ENCODE results near the gene PSKH1. TPM values are rescaled to one million over a fixed set of nuclear protein-coding genes. Genes with fewer than 3 reads are reported as not detected.
"Not testable (repeated sequence)": the region's sequence is repeated elsewhere in the genome, so short reads cannot be mapped to it uniquely, and the experiment has no call there.

PSKH1 gene
- total and polyA plus RNA-seq, 10 of the 15 experiments (the other 5 are each of a cell fraction or from before 2014, with no cell fraction given): 0.63 to 20.4 (median 7.8) TPM

- TF ChIP-seq ETV6 (conservative IDR thresholded peaks at IDR 0.05 in 1 of 2, IDR thresholded peaks at IDR 0.05 in 1 of 2; ENCODE audit: borderline replicate concordance in 1 of 2, low read depth in 1 of 2): no peak
- TF ChIP-seq E2F8 (IDR thresholded peaks at IDR 0.05; ENCODE audit: low read depth, partially characterized antibody): no peak
- TF ChIP-seq IRF5 (IDR thresholded peaks at IDR 0.05; ENCODE audit: borderline replicate concordance): no peak
- TF ChIP-seq ZSCAN29 (IDR thresholded peaks at IDR 0.05): no peak
- no peak for TF ChIP-seq POLR2A (IDR thresholded peaks at IDR 0.05; ENCODE audit: low read depth, low read length)
These were observed 30.2 kb upstream of the PSKH1 start (continued) for GRCh38 chr16:67862623-67863583.

DNA sequence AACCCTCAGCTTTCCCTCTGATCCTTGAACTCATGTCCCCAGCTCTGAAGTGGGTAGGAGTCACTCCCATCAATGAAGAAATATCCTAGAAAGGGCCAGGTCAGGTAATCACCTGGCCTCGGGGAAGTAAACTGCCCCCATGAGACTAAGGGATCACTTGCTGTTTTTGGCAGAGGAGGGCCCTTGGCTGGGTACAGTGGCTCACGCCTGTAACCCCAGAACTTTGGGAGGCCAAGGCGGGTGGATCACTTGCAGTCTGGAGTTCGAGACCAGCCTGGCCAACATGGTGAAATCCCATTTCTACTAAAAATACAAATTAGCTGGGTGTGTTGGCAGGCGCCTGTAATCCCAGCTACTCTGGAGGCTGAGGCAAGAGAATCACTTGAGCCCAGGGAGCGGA, 29.0 kb upstream of the PSKH1 start:
- H4K20me1 ChIP-seq (ENCODE audit: control insufficient read depth, insufficient read depth); H3K4me2 ChIP-seq (ENCODE audit: control insufficient read depth, insufficient read depth); RAD21 ChIA-PET (ENCODE audit: unreplicated experiment); H3K9me3 ChIP-seq (replicated peaks; ENCODE audit: control insufficient read depth, insufficient read depth, low read length); ATAC-seq; H2AFZ ChIP-seq (ENCODE audit: control insufficient read depth, low read depth, low read length); H3K27ac ChIP-seq (ENCODE audit: control insufficient read depth, insufficient read depth); DNase-seq (ENCODE audit: low read depth, low spot score); in situ Hi-C loops (cut with MboI); FAIRE-seq; H3K4me1 ChIP-seq (ENCODE audit: control insufficient read depth, insufficient read depth, low read length); BruUV-seq (replicated peaks); H3K27me3 ChIP-seq (replicated peaks in 1 of 2; ENCODE audit: control insufficient read depth in 2 of 2, insufficient read depth in 2 of 2, low read length in 1 of 2); H3K9ac ChIP-seq (ENCODE audit: control insufficient read depth, insufficient read depth, low read length); intact Hi-C loops (cut with micrococcal nuclease; ENCODE audit: unreplicated experiment); H3K4me3 ChIP-seq: not testable (repeated sequence)
- ChIA-PET SMC1A (ENCODE audit: uncharacterized antibody, unreplicated experiment) (interaction anchor here (1.4 kb wide), 1 partner anchor 19 kb away, joined by 5 read pairs; no protein-coding TSS in a partner anchor), POLR2A (interaction anchor here (0.6 kb wide), 1 partner anchor 23 kb away, joined by 3 read pairs; no protein-coding TSS in a partner anchor), CTCF (interaction anchor here (6.5 kb wide), 1 partner anchor 48 kb away, joined by 53 read pairs; no protein-coding TSS in a partner anchor)
- peaks cover 16 to 28% of the 10 kb centered on the region in 2 experiments for H3K36me3 ChIP-seq (ENCODE audit: control insufficient read depth in 2 of 2, insufficient read depth in 2 of 2, low read length in 1 of 2)
- peaks cover 24% of the 10 kb centered on the region for H3K79me2 ChIP-seq (ENCODE audit: control insufficient read depth, insufficient read depth, low read length)
- WGBS (ENCODE audit: insufficient coverage, insufficient replicate concordance, low lambda C conversion rate, missing lambda C conversion rate): 85% methylated on average over 6 of the region's 6 CpGs
